A673 (cell line): ENCODE measurements around the gene IQGAP2.

ENCODE experiments used
- CTCF ChIP-seq: fragments of 300-800, 200-600 bp; sonication (generic); conservative IDR thresholded peaks from 2 replicates; pipeline ENCODE4 v1.5.1; 2017; ENCODE audit warnings: low read depth, mild to moderate bottlenecking, antibody characterized with exemption, low read length, moderate library complexity, mixed read lengths
- EZH2 ChIP-seq: fragments of 200-600 bp; sonication (generic); IDR thresholded peaks from 2 replicates; pipeline ENCODE4 v1.6.1; 2017; ENCODE audit warnings: borderline replicate concordance, low read depth, mild to moderate bottlenecking, mixed read lengths, antibody characterized with exemption, low read length; ENCODE audit not compliant: poor library complexity, severe bottlenecking

DNA sequence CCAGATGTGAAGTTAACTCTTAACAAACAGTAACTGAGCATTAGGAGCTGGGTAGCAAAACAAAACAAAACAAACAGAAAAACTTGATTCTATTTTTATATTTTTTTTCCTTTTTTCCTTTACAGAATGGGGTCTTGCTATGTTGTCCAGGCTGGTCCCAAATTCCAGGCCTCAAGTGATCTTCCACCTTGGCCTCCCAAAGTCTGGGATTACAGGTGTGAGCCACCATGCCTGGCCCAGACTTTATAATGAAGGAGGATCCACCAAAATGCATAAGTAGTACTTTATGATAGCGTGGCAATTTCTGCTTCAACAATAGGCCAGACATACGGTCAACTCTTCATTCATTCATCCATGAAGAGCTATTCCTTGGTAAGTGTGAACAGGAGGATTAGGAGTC, 5.9 kb upstream of the IQGAP2 start:
- no peak for TF ChIP-seq CTCF
- no peak for TF ChIP-seq EZH2
